Type B pancreatic cell (in vitro differentiated cells): Measurements from ENCODE around the gene LRRC55. TPM values are rescaled to one million over a fixed set of nuclear protein-coding genes. Genes with fewer than 3 reads are reported as not detected.

Experiments
- DNase-seq: peaks from one replicate; pipeline ENCODE4 v3.0.0; 2021; ENCODE audit warnings: mixed read lengths; ENCODE audit not compliant: unreplicated experiment; ENCODE audit errors: extremely low spot score
- H3K27ac Mint-ChIP-seq: 2 replicates; pipeline ENCODE4 v1.8.0; 2021; ENCODE audit warnings: mild to moderate bottlenecking, mixed read lengths
- H3K27me3 Mint-ChIP-seq: 2 replicates; pipeline ENCODE4 v1.8.0; 2021; ENCODE audit warnings: mixed read lengths
- H3K36me3 Mint-ChIP-seq: 2 replicates; pipeline ENCODE4 v1.8.0; 2021; ENCODE audit warnings: mixed read lengths
- H3K4me1 Mint-ChIP-seq: one replicate; pipeline ENCODE4 v1.8.0; 2021; ENCODE audit warnings: mixed read lengths; ENCODE audit not compliant: unreplicated experiment
- H3K4me3 Mint-ChIP-seq: 2 replicates; pipeline ENCODE4 v1.8.0; 2021; ENCODE audit warnings: mild to moderate bottlenecking, mixed read lengths
- H3K9me3 Mint-ChIP-seq: 2 replicates; pipeline ENCODE4 v1.8.0; 2021; ENCODE audit warnings: mixed read lengths
- total RNA-seq: library from RNA; stranded (reverse); gene quantifications from 2 replicates; pipeline ENCODE4 v1.2.1, GENCODE V29; 2021; ENCODE audit warnings: low replicate concordance
- TF ChIP-seq, protein P1 (sequence below): fragments of 200-600 bp; sonication (generic); conservative IDR thresholded peaks from 2 replicates; pipeline ENCODE4 v1.5.0; 2021; ENCODE audit warnings: antibody characterized with exemption, mild to moderate bottlenecking

Gene LRRC55
- total RNA-seq, 1 donor from 2014 or later, result 2.9 TPM

DNA sequence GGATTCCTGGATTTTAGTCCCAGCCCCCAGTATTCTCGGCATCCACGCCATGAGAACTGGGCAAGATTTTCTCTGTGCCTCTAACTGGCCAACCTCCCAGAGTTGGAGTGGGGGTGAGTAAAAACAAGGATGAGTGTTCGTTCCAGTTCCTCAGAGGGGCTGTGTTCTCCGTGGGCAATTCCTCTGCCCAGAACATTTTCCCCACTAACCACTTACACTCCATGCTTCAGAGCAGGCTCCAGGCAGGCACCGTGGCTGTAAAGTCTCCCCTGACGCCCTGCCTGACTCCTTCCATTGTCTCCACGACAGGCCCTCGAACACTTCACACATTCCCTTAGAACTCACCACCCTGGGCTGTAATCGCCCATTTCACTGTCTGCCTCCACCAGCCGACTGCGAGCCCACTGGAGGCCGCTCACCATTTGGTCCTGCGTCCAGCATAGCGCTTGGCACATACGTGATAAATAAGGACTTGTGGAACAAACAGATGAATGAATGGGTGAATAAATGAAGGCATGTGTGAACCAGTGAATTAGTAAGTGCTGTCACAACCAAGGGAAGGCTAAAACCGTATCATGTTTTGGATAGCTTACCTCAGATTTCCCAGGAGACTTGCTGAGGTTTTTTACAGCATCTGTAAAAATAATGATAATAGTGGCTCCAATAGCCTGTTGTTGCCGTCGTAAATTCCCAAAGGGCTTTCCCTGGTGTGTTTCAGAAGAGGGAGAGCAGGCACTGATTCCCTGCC lies 49.2 kb downstream of the LRRC55 start:
- Mint-ChIP-seq H3K36me3 (no peaks in the 10 kb centered on the region), H3K4me3 (no peak overlapping the region), H3K27ac (no peak overlapping the region), H3K9me3 (no peaks in the 10 kb centered on the region), H3K27me3 (peaks cover 35% of the 10 kb centered on the region), H3K4me1 (no peaks in the 10 kb centered on the region)
- no peak for DNase-seq
- TF ChIP-seq, protein P1, sequence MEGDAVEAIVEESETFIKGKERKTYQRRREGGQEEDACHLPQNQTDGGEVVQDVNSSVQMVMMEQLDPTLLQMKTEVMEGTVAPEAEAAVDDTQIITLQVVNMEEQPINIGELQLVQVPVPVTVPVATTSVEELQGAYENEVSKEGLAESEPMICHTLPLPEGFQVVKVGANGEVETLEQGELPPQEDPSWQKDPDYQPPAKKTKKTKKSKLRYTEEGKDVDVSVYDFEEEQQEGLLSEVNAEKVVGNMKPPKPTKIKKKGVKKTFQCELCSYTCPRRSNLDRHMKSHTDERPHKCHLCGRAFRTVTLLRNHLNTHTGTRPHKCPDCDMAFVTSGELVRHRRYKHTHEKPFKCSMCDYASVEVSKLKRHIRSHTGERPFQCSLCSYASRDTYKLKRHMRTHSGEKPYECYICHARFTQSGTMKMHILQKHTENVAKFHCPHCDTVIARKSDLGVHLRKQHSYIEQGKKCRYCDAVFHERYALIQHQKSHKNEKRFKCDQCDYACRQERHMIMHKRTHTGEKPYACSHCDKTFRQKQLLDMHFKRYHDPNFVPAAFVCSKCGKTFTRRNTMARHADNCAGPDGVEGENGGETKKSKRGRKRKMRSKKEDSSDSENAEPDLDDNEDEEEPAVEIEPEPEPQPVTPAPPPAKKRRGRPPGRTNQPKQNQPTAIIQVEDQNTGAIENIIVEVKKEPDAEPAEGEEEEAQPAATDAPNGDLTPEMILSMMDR, result no peak

DNA sequence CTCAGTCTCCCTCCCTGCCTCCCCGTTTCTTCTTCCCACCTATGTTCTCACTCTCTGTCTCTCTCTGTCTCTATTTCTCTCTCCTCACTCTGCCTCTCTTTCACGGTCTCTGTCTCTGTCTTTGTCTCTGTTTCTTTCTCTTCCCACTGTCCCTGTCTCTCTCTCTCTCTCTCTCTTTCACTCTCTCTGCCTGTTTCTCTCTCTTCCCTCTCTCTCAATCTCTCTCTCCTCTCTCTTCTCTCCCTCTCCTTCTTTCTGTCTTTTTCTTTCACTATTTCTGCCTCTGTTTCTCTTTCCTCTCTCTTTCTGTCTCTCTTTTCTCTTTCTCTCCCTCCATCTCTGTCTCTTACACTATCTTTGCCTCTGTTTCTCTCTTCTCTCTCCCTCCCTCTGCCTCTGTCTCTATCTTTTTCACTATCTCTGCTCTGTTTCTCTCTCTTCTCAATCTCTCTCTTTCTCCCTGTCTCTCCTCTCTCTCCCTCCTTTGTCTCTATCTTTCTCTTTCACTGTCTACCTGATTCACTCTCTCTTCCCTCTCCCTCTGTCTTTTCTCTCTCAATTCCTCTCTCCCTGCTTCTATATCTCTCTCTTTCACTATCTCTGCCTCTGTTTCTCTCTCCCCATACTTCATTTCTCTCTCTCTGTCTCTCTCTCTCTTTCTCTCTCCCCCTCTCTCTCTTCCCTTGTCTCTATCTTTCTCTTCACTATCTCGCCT lies 49.9 kb downstream of the LRRC55 start:
- DNase-seq, result no peak
- Mint-ChIP-seq H3K9me3 (no peaks in the 10 kb centered on the region), H3K27ac (no peak overlapping the region), H3K4me1 (no peaks in the 10 kb centered on the region), H3K27me3 (peaks cover 35% of the 10 kb centered on the region), H3K36me3 (no peaks in the 10 kb centered on the region), H3K4me3 (no peak overlapping the region)
- TF ChIP-seq, protein P1, result no peak

DNA sequence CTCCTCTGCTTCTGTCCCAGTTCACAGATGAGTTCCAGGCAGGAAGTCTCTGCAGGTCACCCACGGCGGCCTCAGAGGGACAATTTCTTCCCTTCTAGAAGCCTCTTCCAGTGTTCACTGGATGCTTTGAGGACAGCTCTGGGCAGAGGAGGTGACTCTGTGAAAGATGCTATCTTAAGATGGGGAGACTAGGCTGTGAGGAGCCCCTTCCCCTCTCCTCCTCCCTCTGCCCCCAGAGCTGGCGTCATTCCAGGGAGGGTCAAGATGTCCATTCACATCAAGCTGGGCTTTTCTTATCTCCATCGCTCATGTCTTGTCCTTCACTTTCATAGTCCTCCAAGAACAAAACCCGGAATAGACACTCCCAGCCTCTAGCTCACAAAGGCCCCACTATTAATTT lies 51.9 kb downstream of the LRRC55 start:
- Mint-ChIP-seq H3K9me3 (no peaks in the 10 kb centered on the region), H3K36me3 (no peaks in the 10 kb centered on the region), H3K27me3 (peaks cover 35% of the 10 kb centered on the region), H3K4me3 (no peak overlapping the region), H3K27ac (no peak overlapping the region), H3K4me1 (peaks cover 6% of the 10 kb centered on the region)
- no peak for DNase-seq
- TF ChIP-seq, protein P1, result no peak

DNA sequence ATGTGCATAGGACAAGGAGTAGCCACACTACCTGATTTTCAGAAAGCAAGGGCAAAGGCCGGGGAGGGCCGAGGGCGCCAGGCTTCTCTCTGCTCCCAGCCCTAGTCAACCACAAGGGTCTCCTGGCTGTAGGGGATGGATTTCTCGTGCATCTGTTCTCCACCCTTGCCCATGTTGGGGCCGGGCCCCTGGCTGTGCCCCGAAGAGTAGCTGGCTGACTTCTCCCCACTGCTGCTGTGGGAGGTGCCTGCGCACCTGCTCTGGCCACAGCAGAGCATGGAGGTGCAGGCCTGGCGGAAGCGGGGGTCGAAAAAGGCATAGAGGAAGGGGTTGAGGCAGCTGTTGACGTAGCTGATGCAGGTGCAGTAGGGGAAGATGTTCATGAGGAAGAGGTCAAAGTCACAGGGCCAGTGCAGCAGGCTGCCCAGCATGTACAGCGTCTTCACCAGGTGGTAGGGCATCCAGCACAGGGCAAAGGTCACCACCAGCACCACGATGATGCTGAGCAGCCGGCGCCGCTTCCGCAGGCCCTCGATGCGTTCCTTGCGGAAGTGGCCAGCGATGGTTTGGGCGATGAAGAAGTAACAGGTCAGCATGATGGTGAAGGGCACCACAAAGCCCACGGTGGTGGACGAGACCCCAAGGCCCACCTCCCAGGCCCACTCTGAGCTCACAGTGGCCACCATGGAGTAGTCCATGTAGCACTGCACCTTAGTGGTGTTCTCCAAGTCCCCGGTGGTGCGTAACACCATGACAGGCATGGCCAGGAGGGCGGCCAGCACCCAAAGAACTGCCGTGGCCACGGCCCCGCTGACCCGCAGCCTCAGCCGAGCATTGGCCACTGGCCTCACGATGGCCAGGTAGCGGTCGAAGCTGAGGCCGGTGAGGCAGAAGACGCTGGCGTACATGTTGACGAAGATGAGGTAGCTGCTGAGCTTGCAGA lies 54.3 kb downstream of the LRRC55 start:
- no peak for DNase-seq
- Mint-ChIP-seq H3K4me1 (peaks cover 12% of the 10 kb centered on the region), H3K36me3 (no peaks in the 10 kb centered on the region), H3K27ac (no peak overlapping the region), H3K27me3 (peaks cover 28% of the 10 kb centered on the region), H3K9me3 (no peaks in the 10 kb centered on the region), H3K4me3 (no peak overlapping the region)
- TF ChIP-seq, protein P1, result no peak

DNA sequence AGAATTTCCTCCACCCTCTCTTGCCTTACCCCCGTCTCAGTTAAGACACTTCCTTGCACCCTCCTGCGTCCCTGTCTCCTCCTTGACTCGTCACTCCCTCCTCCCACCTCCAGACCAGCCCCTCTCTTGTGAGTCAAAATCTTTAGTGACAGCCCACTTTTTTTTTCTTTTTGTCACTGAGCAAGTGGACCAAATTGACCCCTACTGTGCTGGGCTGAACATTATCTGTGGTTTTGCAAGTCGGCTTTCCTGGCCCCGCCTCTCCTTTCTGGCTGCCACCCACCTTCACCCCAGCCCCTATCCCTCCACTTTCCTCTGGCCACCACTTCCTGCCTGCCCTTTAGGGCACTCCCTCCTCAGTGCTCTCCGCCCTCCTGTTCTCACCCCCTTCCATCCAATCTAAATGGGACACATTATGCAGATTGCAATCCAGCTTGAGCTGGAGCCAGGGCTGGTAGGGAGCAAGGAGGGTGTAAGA lies 55.5 kb downstream of the LRRC55 start, which contains the start of gene APLNR:
Gene APLNR (minus strand): TSS at position 47 of the 478 bp plus-strand sequence. CDS start 246 bp downstream, outside the sequence.
- H3K27ac Mint-ChIP-seq, result no peak within 1 kb of the TSS
- peaks cover 20% of the 10 kb centered on the region for H3K27me3 Mint-ChIP-seq

More for the DNA sequence above, 55.5 kb downstream of the LRRC55 start, which contains the start of gene APLNR:
- no peaks in the 10 kb centered on the region for H3K36me3 Mint-ChIP-seq
- TF ChIP-seq, protein P1, result no peak
- H3K4me3 Mint-ChIP-seq, result no peak within 1 kb of the TSS
- H3K9me3 Mint-ChIP-seq, result no peaks in the 10 kb centered on the region
- DNase-seq, result no peak
- peaks cover 22% of the 10 kb centered on the region for H3K4me1 Mint-ChIP-seq
